ENCODE results near the gene GARNL3.

The GARNL3 gene

GRCh38 chr9:127264462-127265219 lies at the start of gene GARNL3:
GARNL3 (plus strand) TSS chr9:127264774; CDS start chr9:127264878, 104 bp downstream.
- no peak for TF ChIP-seq CTCF (IDR thresholded peaks at IDR 0.05; ENCODE audit: insufficient read depth, low read depth, low read length, missing control alignments)
- DNase-seq (ENCODE audit: low read depth) = no peak
- no peak within 1 kb of the TSS for H3K4me3 ChIP-seq (ENCODE audit: low read length)

DNA sequence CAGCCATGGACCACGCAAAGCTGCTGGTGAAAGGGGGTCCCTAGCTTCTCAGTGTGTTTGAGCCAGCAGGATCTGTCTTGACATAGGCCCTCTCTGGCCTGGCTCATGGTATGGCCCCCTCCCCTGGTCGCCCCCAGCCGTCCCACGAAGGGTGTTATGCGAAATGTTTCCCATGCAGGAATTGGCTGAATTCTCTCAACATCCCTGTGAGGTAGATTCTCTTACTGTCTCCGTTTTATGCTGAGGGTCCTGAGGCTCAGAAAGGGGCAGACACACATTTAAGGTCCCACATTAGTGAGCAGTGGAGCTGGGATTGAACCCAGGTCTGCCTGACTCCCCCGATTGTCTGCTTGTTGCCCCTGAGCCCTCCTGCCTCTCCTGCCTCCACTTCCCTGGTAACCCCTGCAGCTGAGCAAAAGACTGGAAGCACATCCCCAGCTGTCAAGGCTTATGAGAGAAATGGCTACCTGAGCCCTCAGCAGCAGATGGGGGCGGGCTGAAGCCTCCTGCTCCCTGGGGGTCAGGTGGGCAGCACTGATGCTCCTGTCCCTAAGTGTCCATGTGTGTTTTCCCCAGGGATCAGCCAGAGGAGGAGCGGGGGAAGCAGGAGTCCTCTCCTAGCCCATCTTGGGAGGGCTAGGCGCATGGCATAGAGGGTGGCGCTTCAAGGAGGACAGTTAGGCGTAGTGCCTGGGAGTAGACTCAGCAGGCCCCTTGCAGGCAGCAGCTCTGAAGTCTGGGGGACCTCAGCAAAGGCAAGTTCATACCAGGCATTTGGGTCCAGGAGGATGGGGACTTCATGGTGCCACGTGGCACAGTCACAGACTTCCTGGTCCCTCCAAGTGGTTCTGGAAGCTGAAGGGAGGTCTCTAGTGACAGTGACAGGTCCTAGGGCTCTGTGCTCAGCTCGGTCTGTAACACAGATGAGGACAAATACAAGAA lies 49.0 kb upstream of the GARNL3 start:
- no peak for TF ChIP-seq CTCF (IDR thresholded peaks at IDR 0.05; ENCODE audit: insufficient read depth, low read depth, low read length, missing control alignments)
- no peak overlapping the region for H3K4me3 ChIP-seq (ENCODE audit: low read length)
- no peak for DNase-seq (ENCODE audit: low read depth)

- no peak overlapping the region for H3K4me3 ChIP-seq (ENCODE audit: low read length)
- TF ChIP-seq CTCF (IDR thresholded peaks at IDR 0.05; ENCODE audit: insufficient read depth, low read depth, low read length, missing control alignments) = no peak
- DNase-seq (ENCODE audit: low read depth) = peak; percentile 77
These were observed 48.2 kb upstream of the GARNL3 start for GRCh38 chr9:127216210-127216887.

DNA sequence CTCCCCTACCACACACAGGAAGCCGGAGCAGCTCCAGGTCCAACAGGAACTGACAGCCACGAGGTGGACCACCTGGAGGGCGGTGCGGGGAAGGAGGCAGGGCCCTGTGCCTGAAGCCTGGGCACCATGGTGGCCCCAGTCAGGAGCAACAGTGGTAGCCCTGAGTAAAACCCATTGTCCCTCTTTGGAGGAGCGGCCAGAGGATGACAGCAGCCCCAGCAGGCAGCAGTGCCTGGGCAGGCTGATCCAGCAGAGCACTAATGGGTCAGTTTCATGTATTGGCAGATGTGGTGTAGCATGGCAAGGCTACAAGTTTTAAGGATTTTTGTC lies 47.7 kb upstream of the GARNL3 start:
- no peak for TF ChIP-seq CTCF (IDR thresholded peaks at IDR 0.05; ENCODE audit: insufficient read depth, low read depth, low read length, missing control alignments)
- no peak overlapping the region for H3K4me3 ChIP-seq (ENCODE audit: low read length)
- DNase-seq (ENCODE audit: low read depth) = no peak

DNA sequence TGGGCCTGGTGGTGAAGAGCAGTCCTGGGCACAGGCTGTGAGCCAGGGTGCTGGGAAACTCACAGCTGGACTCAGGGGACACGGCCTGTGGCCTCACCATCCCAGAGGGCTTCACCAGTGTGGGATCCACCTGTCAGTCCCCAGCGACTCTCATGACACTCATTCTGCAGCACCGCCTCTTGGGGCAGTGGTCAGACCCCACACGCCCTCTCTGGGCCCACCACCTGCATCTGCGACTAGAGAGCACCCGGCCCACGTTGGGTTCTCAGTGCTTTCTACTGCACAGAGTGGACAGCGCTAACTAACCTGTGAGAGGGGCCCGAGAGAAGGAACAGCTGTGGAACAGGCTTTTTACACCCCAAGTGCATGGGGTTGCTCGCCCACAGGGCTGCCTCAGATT lies 45.8 kb upstream of the GARNL3 start:
- TF ChIP-seq CTCF (IDR thresholded peaks at IDR 0.05; ENCODE audit: insufficient read depth, low read depth, low read length, missing control alignments) = no peak
- H3K4me3 ChIP-seq (ENCODE audit: low read length) = no peak overlapping the region
- no peak for DNase-seq (ENCODE audit: low read depth)

GRCh38 chr9:127219520-127219919 lies 45.1 kb upstream of the GARNL3 start:
- DNase-seq (ENCODE audit: low read depth) = no peak
- H3K4me3 ChIP-seq (ENCODE audit: low read length) = no peak overlapping the region
- TF ChIP-seq CTCF (IDR thresholded peaks at IDR 0.05; ENCODE audit: insufficient read depth, low read depth, low read length, missing control alignments) = no peak

Measured in epithelial cell of esophagus (primary cell).